Nephron progenitor cell (in vitro differentiated cells): Measurements from ENCODE around the gene FMNL2.

Experiments
- DNase-seq: peaks from one replicate; pipeline ENCODE4 v3.0.0; 2021
- H3K27ac Mint-ChIP-seq: 2 replicates; pipeline ENCODE4 v1.8.0; 2021; ENCODE audit warnings: mild to moderate bottlenecking, moderate library complexity, mixed read lengths
- H3K27me3 Mint-ChIP-seq: 2 replicates; pipeline ENCODE4 v1.8.0; 2021; ENCODE audit warnings: mild to moderate bottlenecking, low read depth, mixed read lengths; ENCODE audit not compliant: poor library complexity
- H3K36me3 Mint-ChIP-seq: 2 replicates; pipeline ENCODE4 v1.8.0; 2021; ENCODE audit warnings: low read depth, mixed read lengths
- H3K4me1 Mint-ChIP-seq: 2 replicates; pipeline ENCODE4 v1.8.0; 2021; ENCODE audit warnings: mixed read lengths
- H3K4me3 Mint-ChIP-seq: 2 replicates; pipeline ENCODE4 v1.8.0; 2021; ENCODE audit warnings: mild to moderate bottlenecking, moderate library complexity, mixed read lengths
- H3K9me3 Mint-ChIP-seq: 2 replicates; pipeline ENCODE4 v1.8.0; 2021; ENCODE audit warnings: mild to moderate bottlenecking, moderate library complexity, mixed read lengths
- CTCF ChIP-seq: fragments of 200-600 bp; sonication (generic); IDR thresholded peaks from 2 replicates; pipeline ENCODE4 v1.5.0; 2021; ENCODE audit warnings: antibody characterized with exemption

FMNL2 gene

DNA sequence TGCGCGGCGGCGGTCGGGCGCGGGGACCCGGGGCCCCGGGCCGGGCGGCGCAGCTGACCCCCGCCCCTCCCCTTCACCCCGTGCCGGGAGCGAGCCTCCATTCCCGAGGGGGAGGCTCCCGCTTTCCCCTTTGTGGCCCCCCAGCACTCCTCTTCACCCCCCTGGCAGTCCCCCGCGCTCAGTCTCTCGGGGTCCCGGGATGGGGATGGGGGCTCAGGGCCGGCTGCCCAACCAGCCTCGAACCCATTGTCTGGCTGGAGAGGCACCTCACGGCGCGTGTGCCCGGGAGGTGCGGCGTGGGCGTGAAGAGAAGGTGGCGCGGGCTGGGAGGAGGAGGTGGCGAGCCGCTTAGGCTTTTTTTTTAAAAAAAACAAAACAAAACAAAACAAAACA lies 748 bp downstream of the FMNL2 start:
- TF ChIP-seq CTCF = no peak
- peaks cover 43% of the 10 kb centered on the region for H3K4me1 Mint-ChIP-seq
- H3K4me3 Mint-ChIP-seq = peak overlapping the region; percentile 99
- peaks cover 24% of the 10 kb centered on the region for H3K27me3 Mint-ChIP-seq
- no peaks in the 10 kb centered on the region for H3K9me3 Mint-ChIP-seq
- H3K36me3 Mint-ChIP-seq = no peaks in the 10 kb centered on the region
- no peak overlapping the region for H3K27ac Mint-ChIP-seq
- DNase-seq = no peak

DNA sequence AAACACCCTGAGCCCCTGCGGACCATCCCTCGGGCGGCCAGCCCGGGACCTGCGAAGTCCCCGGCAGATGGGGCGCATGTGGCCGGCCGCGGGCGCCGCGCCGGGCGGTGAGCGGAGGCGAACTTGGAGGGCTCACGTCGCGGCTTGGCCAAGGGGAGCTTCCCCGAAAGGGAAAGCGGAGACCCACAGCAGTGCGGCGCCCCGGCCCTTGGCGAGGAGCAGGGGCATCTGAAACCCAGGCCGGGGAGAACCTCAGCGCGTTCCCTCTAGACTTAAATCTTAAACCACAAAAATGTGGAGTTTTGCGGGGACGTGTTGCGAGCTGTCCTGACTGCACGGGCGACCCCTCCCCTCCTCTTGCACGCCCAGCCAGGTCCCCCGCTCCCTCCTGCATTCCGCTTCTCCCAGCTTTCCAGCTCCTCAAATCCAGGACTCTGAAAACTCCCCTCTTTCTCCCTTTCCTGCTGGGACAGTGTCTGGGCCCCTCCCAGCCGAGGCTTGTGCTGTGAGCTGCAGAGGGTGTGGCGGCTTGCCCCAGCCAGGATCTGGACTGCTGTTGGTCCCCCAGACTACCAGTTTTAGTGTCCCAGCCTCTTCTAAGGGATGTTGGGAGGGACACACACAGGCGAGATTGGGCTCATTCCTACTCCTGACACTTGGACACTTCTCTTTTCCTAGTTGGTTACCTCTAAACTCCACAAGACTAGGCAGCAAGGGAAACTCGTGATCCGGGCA lies 1.3 kb downstream of the FMNL2 start:
- H3K27me3 Mint-ChIP-seq = peaks cover 24% of the 10 kb centered on the region
- peak overlapping the region; percentile 99 for H3K4me3 Mint-ChIP-seq
- no peaks in the 10 kb centered on the region for H3K9me3 Mint-ChIP-seq
- H3K4me1 Mint-ChIP-seq = peaks cover 49% of the 10 kb centered on the region
- H3K27ac Mint-ChIP-seq = no peak overlapping the region
- no peak for TF ChIP-seq CTCF
- peaks cover 3% of the 10 kb centered on the region for H3K36me3 Mint-ChIP-seq
- DNase-seq = peak; percentile 61

GRCh38 chr2:152336854-152337510 lies 2.0 kb downstream of the FMNL2 start:
- Mint-ChIP-seq H3K9me3 (no peaks in the 10 kb centered on the region), H3K4me1 (peaks cover 56% of the 10 kb centered on the region), H3K4me3 (peak overlapping the region; percentile 99), H3K27me3 (peaks cover 20% of the 10 kb centered on the region), H3K36me3 (peaks cover 10% of the 10 kb centered on the region), H3K27ac (peak overlapping the region; percentile 43)
- no peak for TF ChIP-seq CTCF
- peak; percentile 25 for DNase-seq

DNA sequence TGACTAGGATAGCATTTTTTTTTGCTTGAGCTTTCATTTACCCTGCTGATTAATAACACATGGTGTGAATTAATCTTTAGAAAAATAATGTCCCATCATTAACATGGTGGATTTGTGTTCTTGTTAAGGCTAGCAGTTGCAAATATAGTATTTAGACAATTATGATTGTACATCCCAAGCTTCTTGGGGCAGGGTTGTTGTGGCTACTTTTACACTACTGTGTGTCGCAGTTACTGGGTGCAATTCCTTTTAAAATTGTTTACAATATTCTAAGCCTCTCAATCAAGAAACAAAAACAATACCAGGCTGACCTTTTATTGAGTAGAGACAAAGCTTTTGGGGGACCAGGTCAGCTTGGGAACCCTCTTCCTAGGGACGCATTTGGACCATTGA lies 2.5 kb downstream of the FMNL2 start:
- no peak overlapping the region for H3K27ac Mint-ChIP-seq
- peaks cover 15% of the 10 kb centered on the region for H3K27me3 Mint-ChIP-seq
- peaks cover 15% of the 10 kb centered on the region for H3K36me3 Mint-ChIP-seq
- H3K4me3 Mint-ChIP-seq = peak overlapping the region; percentile 99
- peaks cover 56% of the 10 kb centered on the region for H3K4me1 Mint-ChIP-seq
- no peak for DNase-seq
- no peak for TF ChIP-seq CTCF
- no peaks in the 10 kb centered on the region for H3K9me3 Mint-ChIP-seq

DNA sequence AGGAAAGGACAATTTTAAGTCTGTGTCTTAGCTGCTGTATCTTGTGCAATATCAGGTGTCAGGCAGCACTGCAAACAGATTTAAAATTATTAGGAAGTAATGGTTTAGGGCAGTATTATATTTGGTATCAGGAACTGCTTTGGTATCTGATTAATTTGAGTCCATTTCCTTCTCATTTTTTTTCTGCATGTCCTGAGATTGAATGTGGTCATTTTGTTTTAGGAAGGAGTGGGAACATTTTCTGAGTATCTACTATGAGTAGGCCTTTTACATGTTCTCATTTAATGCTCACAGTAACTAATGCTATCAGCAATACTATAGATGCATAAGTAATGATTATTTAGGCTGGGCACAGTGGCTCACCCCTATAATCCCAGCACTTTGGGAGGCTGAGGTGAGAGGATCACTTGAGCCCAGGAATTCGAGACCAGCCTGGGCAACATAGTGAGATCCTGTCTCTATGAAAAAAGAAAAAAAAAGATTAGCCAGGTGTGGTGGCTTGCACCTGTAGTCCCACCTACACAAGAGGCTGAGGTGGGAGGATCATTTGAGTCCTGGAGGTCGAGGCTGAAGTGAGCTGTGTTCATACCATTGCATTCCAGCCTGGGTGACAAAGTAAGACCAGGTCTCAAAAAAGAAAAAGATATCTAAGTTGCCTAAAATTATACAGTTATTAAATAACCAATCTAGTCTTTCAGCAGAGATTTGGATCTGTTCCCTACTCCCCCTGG lies 4.7 kb downstream of the FMNL2 start:
- no peaks in the 10 kb centered on the region for H3K9me3 Mint-ChIP-seq
- peaks cover 55% of the 10 kb centered on the region for H3K4me1 Mint-ChIP-seq
- H3K27ac Mint-ChIP-seq = no peak overlapping the region
- TF ChIP-seq CTCF = no peak
- no peaks in the 10 kb centered on the region for H3K27me3 Mint-ChIP-seq
- peaks cover 34% of the 10 kb centered on the region for H3K36me3 Mint-ChIP-seq
- no peak for DNase-seq
- no peak overlapping the region for H3K4me3 Mint-ChIP-seq
